OCI-LY7 (cell line): ENCODE measurements around the gene FNDC1. TPM values are rescaled to one million over a fixed set of nuclear protein-coding genes. Genes with fewer than 3 reads are reported as not detected.

ENCODE experiments used
- BruUV-seq: library from RNA; stranded (reverse); fragments of 400-500 nt; replicated peaks from 2 replicates; lab custom pipeline; 2021; lab: Mats Ljungman, UMichigan
- CTCF ChIA-PET: fragments of 300-600 bp; sonication (Branson Sonifier 250); formaldehyde crosslinking; loops from one replicate; lab custom pipeline; 2022; ENCODE audit warnings: antibody characterized with exemption; ENCODE audit not compliant: unreplicated experiment; lab: Charles Lee
- POLR2A ChIA-PET: fragments of 300-600 bp; sonication (Branson Sonifier 250); formaldehyde crosslinking; loops from one replicate; lab custom pipeline; 2022; ENCODE audit warnings: antibody characterized with exemption; lab: Charles Lee
- DNase-seq: peaks from one replicate; pipeline ENCODE4 v3.0.0-alpha.2; 2015; ENCODE audit warnings: low spot score
- H2AFZ ChIP-seq: fragments of 200-600 bp; sonication (generic), shearing (Covaris generic); 2 replicates; pipeline ENCODE4 v1.6.1; 2014; ENCODE audit warnings: mild to moderate bottlenecking, antibody characterized with exemption, low read length, moderate library complexity
- H3K27ac ChIP-seq: fragments of 200-600 bp; sonication (generic); 2 replicates; pipeline ENCODE4 v1.5.1; 2014; ENCODE audit warnings: mixed run types, low read depth, mild to moderate bottlenecking, moderate library complexity, low read length, inconsistent platforms; ENCODE audit not compliant: poor library complexity, severe bottlenecking
- H3K36me3 ChIP-seq: fragments of 200-600 bp; sonication (generic); 2 replicates; pipeline ENCODE4 v1.6.1; 2014; ENCODE audit warnings: mild to moderate bottlenecking, antibody characterized with exemption, low read length, moderate library complexity, mixed read lengths; ENCODE audit not compliant: insufficient read depth
- H3K4me1 ChIP-seq: fragments of 200-600 bp; sonication (generic); 2 replicates; pipeline ENCODE4 v1.5.1; 2014; ENCODE audit warnings: mild to moderate bottlenecking, low read length; ENCODE audit not compliant: insufficient read depth, poor library complexity, severe bottlenecking
- H3K4me2 ChIP-seq: fragments of 200-600 bp; sonication (generic); 2 replicates; pipeline ENCODE4 v1.6.1; 2014; ENCODE audit warnings: mild to moderate bottlenecking, low read length
- H3K4me3 ChIP-seq: fragments of 200-600 bp; sonication (generic); 2 replicates; pipeline ENCODE4 v1.5.1; 2014; ENCODE audit warnings: mild to moderate bottlenecking, low read depth, low read length; ENCODE audit not compliant: poor library complexity, severe bottlenecking
- H3K79me2 ChIP-seq: fragments of 200-600 bp; sonication (generic); 2 replicates; pipeline ENCODE4 v1.6.1; 2016; ENCODE audit warnings: low read depth, mild to moderate bottlenecking, low read length, moderate library complexity, mixed read lengths; ENCODE audit not compliant: insufficient read depth
- H3K9me2 ChIP-seq: fragments of 200-600 bp; sonication (generic); 2 replicates; pipeline ENCODE4 v1.6.1; 2016; ENCODE audit warnings: mild to moderate bottlenecking, low read length, mixed read lengths; ENCODE audit not compliant: insufficient read depth
- H3K9me3 ChIP-seq: fragments of 200-600 bp; sonication (generic); 2 replicates; pipeline ENCODE4 v1.6.1; 2014; ENCODE audit warnings: mild to moderate bottlenecking, mixed run types, low read length, mixed read lengths
- H4K20me1 ChIP-seq: fragments of 200-600 bp; sonication (generic); 2 replicates; pipeline ENCODE4 v1.6.1; 2014; ENCODE audit warnings: mild to moderate bottlenecking, antibody characterized with exemption, low read length, moderate library complexity, mixed read lengths; ENCODE audit not compliant: insufficient read depth
- EZH2phosphoT487 ChIP-seq: fragments of 200-600 bp; sonication (generic); IDR thresholded peaks from 2 replicates; pipeline ENCODE4 v1.6.1; 2018; ENCODE audit warnings: low read depth, borderline replicate concordance, mild to moderate bottlenecking, mixed run types, antibody characterized with exemption, low read length, moderate library complexity, mixed read lengths
- intact Hi-C: fragments of 100-400 bp; cut with micrococcal nuclease; formaldehyde crosslinking; loops from one replicate; pipeline ENCODE4 v1.10.0; 2022; ENCODE audit not compliant: unreplicated experiment
- total RNA-seq, 2 experiments: library from RNA; depleted of rRNA in 1 of 2; stranded (reverse); fragments of >200 nt in 1 of 2; shearing (Covaris generic) in 1 of 2; gene quantifications; 2 replicates each; pipeline ENCODE4 v1.2.3, GENCODE V29; 2014 to 2022
- TF ChIP-seq, protein P1 (sequence below): fragments of 200-600 bp; sonication (generic); conservative IDR thresholded peaks from 2 replicates; pipeline ENCODE4 v1.5.1; 2014; ENCODE audit warnings: mild to moderate bottlenecking, antibody characterized with exemption, low read length, moderate library complexity, mixed read lengths

FNDC1 gene
- total RNA-seq, 2 experiments from 2014 or later = 0.16 to 19.9 TPM

DNA sequence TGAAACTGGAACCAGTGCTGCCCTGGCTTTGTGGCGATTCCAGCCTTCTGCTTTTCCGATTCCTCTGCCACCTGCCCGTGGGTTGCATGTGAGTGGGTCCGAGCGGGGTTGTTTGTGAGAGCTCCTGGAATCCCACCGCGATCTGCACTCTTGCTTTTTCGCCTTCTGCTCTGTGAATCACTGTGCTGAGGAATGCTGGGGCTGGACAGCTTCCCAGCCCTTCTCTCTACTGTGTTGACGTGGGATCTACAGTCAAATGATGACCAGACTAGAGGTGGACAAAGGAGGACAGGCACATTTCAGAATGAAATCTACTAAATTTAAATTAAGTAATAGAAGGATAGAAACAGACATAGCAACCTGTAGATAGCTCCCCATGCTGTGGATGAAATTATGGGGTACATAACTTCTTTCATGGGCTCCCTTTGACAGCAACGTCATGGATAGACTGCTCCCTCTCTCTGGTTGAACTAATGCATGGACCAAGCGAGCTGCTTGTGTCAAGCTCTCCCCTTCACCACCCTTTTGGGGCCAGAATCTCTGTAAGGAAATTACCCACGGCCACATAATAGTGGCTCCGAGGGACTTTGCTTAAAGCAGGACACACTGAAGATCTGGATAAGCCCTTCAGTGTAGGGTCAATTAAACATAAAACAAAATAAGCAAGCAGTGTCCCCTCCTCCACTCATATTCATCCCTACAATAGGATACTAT is 2.0 kb downstream of the FNDC1 start:
- Histone ChIP-seq H2AFZ (no peak overlapping the region), H3K9me3 (no peaks in the 10 kb centered on the region), H3K4me2 (no peak overlapping the region), H3K36me3 (no peaks in the 10 kb centered on the region), H3K27ac (no peak overlapping the region), H3K4me1 (peaks cover 4% of the 10 kb centered on the region), H3K9me2 (no peaks in the 10 kb centered on the region), H3K4me3 (no peak overlapping the region), H4K20me1 (no peaks in the 10 kb centered on the region), H3K79me2 (no peaks in the 10 kb centered on the region)
- DNase-seq = no peak
- CTCF ChIA-PET = interaction anchor here (1.0 kb wide), 1 partner anchor 437 kb away, joined by 4 read pairs; no protein-coding TSS in a partner anchor
- intact Hi-C loops = loop anchor here (5.0 kb wide), 2 partner anchors 81 to 126 kb away; no protein-coding TSS in a partner anchor
- TF ChIP-seq EZH2phosphoT487 = no peak
- TF ChIP-seq, protein P1, sequence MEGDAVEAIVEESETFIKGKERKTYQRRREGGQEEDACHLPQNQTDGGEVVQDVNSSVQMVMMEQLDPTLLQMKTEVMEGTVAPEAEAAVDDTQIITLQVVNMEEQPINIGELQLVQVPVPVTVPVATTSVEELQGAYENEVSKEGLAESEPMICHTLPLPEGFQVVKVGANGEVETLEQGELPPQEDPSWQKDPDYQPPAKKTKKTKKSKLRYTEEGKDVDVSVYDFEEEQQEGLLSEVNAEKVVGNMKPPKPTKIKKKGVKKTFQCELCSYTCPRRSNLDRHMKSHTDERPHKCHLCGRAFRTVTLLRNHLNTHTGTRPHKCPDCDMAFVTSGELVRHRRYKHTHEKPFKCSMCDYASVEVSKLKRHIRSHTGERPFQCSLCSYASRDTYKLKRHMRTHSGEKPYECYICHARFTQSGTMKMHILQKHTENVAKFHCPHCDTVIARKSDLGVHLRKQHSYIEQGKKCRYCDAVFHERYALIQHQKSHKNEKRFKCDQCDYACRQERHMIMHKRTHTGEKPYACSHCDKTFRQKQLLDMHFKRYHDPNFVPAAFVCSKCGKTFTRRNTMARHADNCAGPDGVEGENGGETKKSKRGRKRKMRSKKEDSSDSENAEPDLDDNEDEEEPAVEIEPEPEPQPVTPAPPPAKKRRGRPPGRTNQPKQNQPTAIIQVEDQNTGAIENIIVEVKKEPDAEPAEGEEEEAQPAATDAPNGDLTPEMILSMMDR = no peak
- POLR2A ChIA-PET = interaction anchor here (0.9 to 1.5 kb wide), 2 partner anchors 22 to 487 kb away, joined by 3 read pairs; no protein-coding TSS in a partner anchor
- BruUV-seq = no TSS peak

DNA sequence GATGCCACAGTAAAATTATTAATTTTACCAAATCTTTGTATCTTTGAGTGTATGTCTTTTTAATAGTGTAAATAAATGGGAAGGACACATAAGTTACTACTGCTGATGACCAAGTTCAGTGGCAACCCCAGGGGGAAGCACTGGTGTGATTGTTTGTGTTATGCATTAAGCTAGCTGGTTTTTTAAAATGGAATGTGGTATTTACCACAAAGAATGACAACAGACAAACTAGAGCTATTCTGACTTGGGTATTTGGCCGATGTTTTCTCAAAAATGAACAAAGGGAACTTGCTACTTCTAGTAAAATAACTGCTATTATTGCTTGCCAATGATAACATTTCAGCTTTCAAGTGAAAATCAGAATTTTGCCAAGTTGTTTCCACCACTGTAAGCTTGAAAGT is 2.9 kb downstream of the FNDC1 start:
- POLR2A ChIA-PET = interaction anchor here (0.6 to 1.5 kb wide), 5 partner anchors 17 to 293 kb away, joined by 3 to 5 read pairs (median 3); no protein-coding TSS in a partner anchor
- Histone ChIP-seq H3K27ac (no peak overlapping the region), H3K9me2 (no peaks in the 10 kb centered on the region), H3K4me3 (no peak overlapping the region), H3K4me1 (peaks cover 4% of the 10 kb centered on the region), H3K79me2 (no peaks in the 10 kb centered on the region), H3K4me2 (no peak overlapping the region), H2AFZ (no peak overlapping the region), H3K9me3 (no peaks in the 10 kb centered on the region), H3K36me3 (no peaks in the 10 kb centered on the region), H4K20me1 (no peaks in the 10 kb centered on the region)
- TF ChIP-seq EZH2phosphoT487 = no peak
- TF ChIP-seq, protein P1 = no peak
- no TSS peak for BruUV-seq
- intact Hi-C loops = loop anchor here (5.0 kb wide), 2 partner anchors 80 to 125 kb away; no protein-coding TSS in a partner anchor
- no peak for DNase-seq
- CTCF ChIA-PET = no interaction called here
